H9 (cell line): ENCODE data around the gene DNALI1. TPM values are rescaled to one million over a fixed set of nuclear protein-coding genes. Genes with fewer than 3 reads are reported as not detected.
"Not testable (repeated sequence)": the region's sequence is repeated elsewhere in the genome, so short reads cannot be mapped to it uniquely, and the experiment has no call there.

Source experiments
- DNase-seq: peaks from one replicate; pipeline ENCODE4 v3.0.0-alpha.2; 2017
- H2AFZ ChIP-seq: one replicate; pipeline ENCODE4 v1.6.1; 2013; ENCODE audit warnings: mild to moderate bottlenecking, low read length, control low read depth, moderate library complexity
- H2AK5ac ChIP-seq: 2 replicates; pipeline ENCODE4 v1.6.1; 2013; ENCODE audit warnings: low read length, control low read depth, mixed read lengths; ENCODE audit not compliant: insufficient read length
- H2BK120ac ChIP-seq: one replicate; pipeline ENCODE4 v1.6.1; 2013; ENCODE audit warnings: low read depth, mild to moderate bottlenecking, low read length, control low read depth, inconsistent platforms; ENCODE audit not compliant: poor library complexity, severe bottlenecking
- H2BK12ac ChIP-seq: 2 replicates; pipeline ENCODE4 v1.6.1; 2013; ENCODE audit warnings: low read length, control low read depth, mixed read lengths, low read depth; ENCODE audit not compliant: insufficient read length
- H2BK15ac ChIP-seq: 2 replicates; pipeline ENCODE4 v1.6.1; 2013; ENCODE audit warnings: low read depth, low read length, control low read depth
- H2BK20ac ChIP-seq: one replicate; pipeline ENCODE4 v1.6.1; 2013; ENCODE audit warnings: low read depth, mild to moderate bottlenecking, low read length, control low read depth, inconsistent platforms; ENCODE audit not compliant: poor library complexity, severe bottlenecking
- H2BK5ac ChIP-seq: 2 replicates; pipeline ENCODE4 v1.6.1; 2013; ENCODE audit warnings: low read length, control low read depth, mixed read lengths; ENCODE audit not compliant: insufficient read length
- H3K14ac ChIP-seq: 2 replicates; pipeline ENCODE4 v1.6.1; 2013; ENCODE audit warnings: low read length, control low read depth; ENCODE audit not compliant: insufficient read depth
- H3K18ac ChIP-seq: 2 replicates; pipeline ENCODE4 v1.6.1; 2013; ENCODE audit warnings: low read depth, mild to moderate bottlenecking, mixed read lengths, low read length, control low read depth; ENCODE audit not compliant: insufficient read length
- H3K23ac ChIP-seq: 2 replicates; pipeline ENCODE4 v1.6.1; 2013; ENCODE audit warnings: low read length, control low read depth, mixed read lengths, low read depth; ENCODE audit not compliant: insufficient read length
- H3K23me2 ChIP-seq: 2 replicates; pipeline ENCODE4 v1.6.1; 2013; ENCODE audit warnings: low read depth, mild to moderate bottlenecking, mixed read lengths, low read length, control low read depth; ENCODE audit not compliant: insufficient read length, poor library complexity, severe bottlenecking
- H3K27ac ChIP-seq: 2 replicates; pipeline ENCODE4 v1.5.1; 2013; ENCODE audit warnings: low read length, control low read depth, mixed read lengths, low read depth; ENCODE audit not compliant: insufficient read length
- H3K27me3 ChIP-seq: 2 replicates; pipeline ENCODE4 v1.6.1; 2013; ENCODE audit warnings: low read length, control low read depth, inconsistent platforms; ENCODE audit not compliant: insufficient read depth
- H3K4ac ChIP-seq: 2 replicates; pipeline ENCODE4 v1.6.1; 2013; ENCODE audit warnings: low read depth, mild to moderate bottlenecking, control low read depth, inconsistent platforms, low read length, moderate library complexity
- H3K4me1 ChIP-seq: 2 replicates; pipeline ENCODE4 v1.6.1; 2013; ENCODE audit warnings: low read length, control low read depth, inconsistent platforms; ENCODE audit not compliant: insufficient read depth
- H3K4me2 ChIP-seq: 2 replicates; pipeline ENCODE4 v1.6.1; 2013; ENCODE audit warnings: low read length, control low read depth, mixed read lengths; ENCODE audit not compliant: insufficient read length, insufficient read depth
- H3K56ac ChIP-seq: 2 replicates; pipeline ENCODE4 v1.6.1; 2013; ENCODE audit warnings: low read depth, mild to moderate bottlenecking, mixed read lengths, low read length, control low read depth; ENCODE audit not compliant: insufficient read length
- H3K79me1 ChIP-seq: 2 replicates; pipeline ENCODE4 v1.6.1; 2013; ENCODE audit warnings: low read depth, mild to moderate bottlenecking, moderate library complexity, low read length, control low read depth, inconsistent platforms; ENCODE audit not compliant: insufficient read depth, poor library complexity, severe bottlenecking
- H3K79me2 ChIP-seq: 2 replicates; pipeline ENCODE4 v1.6.1; 2013; ENCODE audit warnings: low read length, control low read depth, inconsistent platforms; ENCODE audit not compliant: insufficient read depth
- H3K9ac ChIP-seq: 2 replicates; pipeline ENCODE4 v1.6.1; 2013; ENCODE audit warnings: low read length, control low read depth, mixed read lengths; ENCODE audit not compliant: insufficient read length; ENCODE audit errors: extremely low read depth
- H3K9me3 ChIP-seq: one replicate; pipeline ENCODE4 v1.6.1; 2013; ENCODE audit warnings: low read depth, low read length, inconsistent platforms; ENCODE audit not compliant: control insufficient read depth
- H3T11ph ChIP-seq: one replicate; pipeline ENCODE4 v1.6.1; 2013; ENCODE audit warnings: mild to moderate bottlenecking, low read length, control low read depth, inconsistent platforms
- H4K20me1 ChIP-seq: one replicate; pipeline ENCODE4 v1.6.1; 2013; ENCODE audit not compliant: control insufficient read depth, insufficient read length, insufficient read depth
- H4K5ac ChIP-seq: 2 replicates; pipeline ENCODE4 v1.6.1; 2013; ENCODE audit warnings: low read depth, mild to moderate bottlenecking, mixed read lengths, low read length, control low read depth; ENCODE audit not compliant: insufficient read length
- H4K8ac ChIP-seq: replicated peaks from 2 replicates; pipeline ENCODE4 v1.6.1; 2013; ENCODE audit warnings: low read length, control low read depth, mixed read lengths, low read depth; ENCODE audit not compliant: insufficient read length
- H4K91ac ChIP-seq: 2 replicates; pipeline ENCODE4 v1.6.1; 2013; ENCODE audit warnings: low read depth, mild to moderate bottlenecking, moderate library complexity, mixed read lengths, low read length, control low read depth; ENCODE audit not compliant: insufficient read length
- H3K27ac Mint-ChIP-seq, 3 experiments: 2 replicates in 2 of 3; 3 replicates in 1 of 3; pipeline ENCODE4 v1.8.0; 2020 to 2021; ENCODE audit warnings: mixed read lengths in 3 of 3, mild to moderate bottlenecking in 1 of 3, moderate library complexity in 1 of 3
- H3K27me3 Mint-ChIP-seq: 2 replicates; pipeline ENCODE4 v1.8.0; 2021; ENCODE audit warnings: low read depth, mild to moderate bottlenecking, moderate library complexity, mixed read lengths
- H3K36me3 Mint-ChIP-seq, 3 experiments: 2 replicates in 2 of 3; 3 replicates in 1 of 3; pipeline ENCODE4 v1.8.0; 2020 to 2021; ENCODE audit warnings: low read depth in 3 of 3, mixed read lengths in 3 of 3; ENCODE audit not compliant: insufficient read depth in 1 of 3
- H3K4me1 Mint-ChIP-seq, 2 experiments: 2 replicates each; pipeline ENCODE4 v1.8.0; 2020; ENCODE audit warnings: mixed read lengths in 2 of 2
- H3K4me3 Mint-ChIP-seq, 2 experiments: 2 replicates in 1 of 2; 3 replicates in 1 of 2; pipeline ENCODE4 v1.8.0; 2020 to 2021; ENCODE audit warnings: mild to moderate bottlenecking in 2 of 2, mixed read lengths in 2 of 2, moderate library complexity in 1 of 2
- H3K9me3 Mint-ChIP-seq, 2 experiments: 2 replicates in 1 of 2; 3 replicates in 1 of 2; pipeline ENCODE4 v1.8.0; 2020; ENCODE audit warnings: mild to moderate bottlenecking in 2 of 2, mixed read lengths in 2 of 2, moderate library complexity in 1 of 2
- WGBS: extraction: QIAGEN DNeasy Blood & Tissue Kit; methylation state at CpG from one replicate; pipeline ENCODE4 v1.1.7; 2013; ENCODE audit warnings: missing lambda C conversion rate, low lambda C conversion rate, mixed read lengths; ENCODE audit not compliant: insufficient read length; ENCODE audit errors: extremely low coverage; 5-methylcytosine and 5-hydroxymethylcytosine counted together
- total RNA-seq: library from RNA; stranded (reverse); gene quantifications from 2 replicates; pipeline ENCODE4 v1.2.1, GENCODE V29; 2021

The DNALI1 gene
- total RNA-seq, 1 experiment from 2014 or later, result 18.0 TPM

- not testable (repeated sequence) for H3K14ac ChIP-seq, H4K91ac ChIP-seq, H3K79me2 ChIP-seq, H3T11ph ChIP-seq, H3K27me3 Mint-ChIP-seq, H4K5ac ChIP-seq, H3K4me3 Mint-ChIP-seq, H3K56ac ChIP-seq, H2BK12ac ChIP-seq, H3K23ac ChIP-seq, H4K8ac ChIP-seq, H3K9ac ChIP-seq, H3K23me2 ChIP-seq, H2BK5ac ChIP-seq, H4K20me1 ChIP-seq, H2BK120ac ChIP-seq, H3K4me1 Mint-ChIP-seq, H3K79me1 ChIP-seq, H3K9me3 ChIP-seq, H3K4me2 ChIP-seq, H2AK5ac ChIP-seq, H3K9me3 Mint-ChIP-seq, H2BK20ac ChIP-seq, H3K4me1 ChIP-seq, H2AFZ ChIP-seq, H3K27me3 ChIP-seq, H3K18ac ChIP-seq, H3K27ac ChIP-seq, DNase-seq, H2BK15ac ChIP-seq, H3K27ac Mint-ChIP-seq, H3K4ac ChIP-seq
- WGBS, result no CpG with 5 or more reads among the region's 4 CpGs
- peaks cover 8 to 25% (median 10%) of the 10 kb centered on the region in 3 experiments; a peak in 6 of 7 replicates for H3K36me3 Mint-ChIP-seq
These were observed 24.2 kb upstream of the DNALI1 start for GRCh38 chr1:37532418-37533156.
